Spleen (tissue), 11 donors: ENCODE results near the gene FREM3. TPM values are rescaled to one million over a fixed set of nuclear protein-coding genes. Genes with fewer than 3 reads are reported as not detected.
A peak's percentile ranks its signal among the peaks of the same experiment; 100 is the strongest.
"Not testable (repeated sequence)": the region's sequence is repeated elsewhere in the genome, so short reads cannot be mapped to it uniquely, and the experiment has no call there.

Source experiments
- DNase-seq: peaks from one replicate; pipeline ENCODE4 v3.0.0-alpha.2; 2020
- H3K27ac ChIP-seq, 8 donors: fragments of 200-600 bp; sonication (generic) in 7 of 8; 1 replicate in 4 of 8; 2 replicates in 4 of 8; pipeline versions ENCODE4 v1.5.0 to v1.8.0; 2016 to 2021; ENCODE audit warnings: inconsistent platforms in 4 of 8, mild to moderate bottlenecking in 4 of 8, moderate library complexity in 1 of 8
- H3K27me3 ChIP-seq, 7 donors: fragments of 200-600 bp; sonication (generic) in 6 of 7; replicated peaks in 1 of 7; 1 replicate in 4 of 7; 2 replicates in 3 of 7; pipeline versions ENCODE4 v1.5.0 to v1.8.0; 2016 to 2021; ENCODE audit warnings: inconsistent platforms in 3 of 7, mild to moderate bottlenecking in 1 of 7
- H3K36me3 ChIP-seq, 6 donors: fragments of 200-600 bp; sonication (generic) in 5 of 6; 1 replicate in 4 of 6; 2 replicates in 2 of 6; pipeline versions ENCODE4 v1.5.0 to v1.8.0; 2016 to 2021; ENCODE audit warnings: inconsistent platforms in 2 of 6
- H3K4me1 ChIP-seq, 6 donors: fragments of 200-600 bp; sonication (generic) in 5 of 6; 1 replicate in 3 of 6; 2 replicates in 3 of 6; pipeline versions ENCODE4 v1.5.0 to v1.8.0; 2016 to 2021; ENCODE audit warnings: inconsistent platforms in 3 of 6
- H3K4me3 ChIP-seq, 8 donors: fragments of 200-600 bp; sonication (generic) in 7 of 8; 1 replicate in 4 of 8; 2 replicates in 4 of 8; pipeline versions ENCODE4 v1.5.0 to v1.8.0; 2016 to 2021; ENCODE audit warnings: inconsistent platforms in 4 of 8, mild to moderate bottlenecking in 4 of 8, moderate library complexity in 2 of 8
- H3K9me3 ChIP-seq, 8 donors: fragments of 200-600 bp; sonication (generic) in 7 of 8; 1 replicate in 4 of 8; 2 replicates in 4 of 8; pipeline versions ENCODE4 v1.5.0 to v1.8.0; 2016 to 2021; ENCODE audit warnings: inconsistent platforms in 4 of 8
- CTCF ChIP-seq, 11 experiments: fragments of 200-600 bp in 7 of 11; fragments of 450-650 bp in 4 of 11; sonication (generic) in 4 of 11; IDR thresholded peaks in 8 of 11; conservative IDR thresholded peaks in 3 of 11; 1 replicate in 7 of 11; 2 replicates in 4 of 11; pipeline versions ENCODE4 v1.4.0 to v1.8.0; 2016 to 2021; ENCODE audit warnings: antibody characterized with exemption in 11 of 11, inconsistent platforms in 4 of 11, mild to moderate bottlenecking in 1 of 11
- POLR2A ChIP-seq, 3 donors: fragments of 450-650 bp; IDR thresholded peaks; one replicate each; pipeline ENCODE4 v1.5.1; 2017; ENCODE audit warnings: antibody characterized with exemption in 3 of 3, mild to moderate bottlenecking in 1 of 3
- POLR2AphosphoS5 ChIP-seq, 3 donors: sonication (generic); formaldehyde crosslinking; IDR thresholded peaks; one replicate each; pipeline ENCODE4 v1.5.1; 2017; ENCODE audit warnings: antibody characterized with exemption in 3 of 3
- WGBS, 5 donors: extraction: QIAGEN DNeasy Blood & Tissue Kit in 3 of 5; methylation state at CpG; one replicate each; pipeline versions ENCODE4 v1.1.5 to v1.1.7; 2013 to 2018; 5-methylcytosine and 5-hydroxymethylcytosine counted together
- intact Hi-C: fragments of 100-400 bp; cut with DNase I; formaldehyde crosslinking; loops from one replicate; pipeline ENCODE4 v1.15.0; 2023; ENCODE audit warnings: low total_unique reads
- polyA plus RNA-seq, 3 donors: library from polyadenylated mRNA; stranded (reverse); fragments of 200-250 nt; gene quantifications; one replicate each; pipeline ENCODE4 v1.2.1, GENCODE V29; 2013
- total RNA-seq, 7 donors: library from RNA; depleted of rRNA in 3 of 7; stranded (reverse); fragments of >200 nt in 3 of 7; fragmentation: NEBNext Ultra II Directional in 4 of 7; extraction: Animal tissue kit (Norgen Biotek cat#: 25700) in 4 of 7; gene quantifications; one replicate each; pipeline versions ENCODE4 v1.1.0 to v1.2.1, GENCODE V29; 2016 to 2021
- donor health status: healthy with polysubstance abuse.
- donor health status: DM: no; HTN: no; CAD: no; lungs with moderate emphysema.
- donor health status: DM: no; HTN: no; CAD: no.
- donor health status: Bipolar disorder and iron deficiency.
- donor health status: healthy.
- donor health status: DM: no; HTN: no; CAD: no.
- donor health status: DM: yes; HTN: yes; CAD: no.

Gene FREM3
- total and polyA plus RNA-seq, 10 donors, result not detected

GRCh38 chr4:143531788-143532491 lies 168.5 kb downstream of the FREM3 start:
- TF ChIP-seq CTCF (IDR thresholded peaks at IDR 0.05 in 8 of 11, conservative IDR thresholded peaks at IDR 0.05 in 3 of 11) (no peak), POLR2AphosphoS5 (IDR thresholded peaks at IDR 0.05) (no peak), POLR2A (IDR thresholded peaks at IDR 0.05) (no peak)
- H3K27ac ChIP-seq, result no peak overlapping the region
- DNase-seq, result no peak
- no peak overlapping the region for H3K4me3 ChIP-seq
- H3K9me3 ChIP-seq, result no peaks in the 10 kb centered on the region
- intact Hi-C loops, result no loop called here
- no peaks in the 10 kb centered on the region for H3K27me3 ChIP-seq
- 82 to 94% (median 92%) methylated on average over 2 of the region's 2 CpGs for WGBS, 5 donors
- H3K4me1 ChIP-seq, result peaks cover 0 to 12% (median 0%) of the 10 kb centered on the region in 6 donors
- H3K36me3 ChIP-seq, result peaks cover 3 to 100% (median 93%) of the 10 kb centered on the region in 6 donors

- H3K27ac ChIP-seq, result no peak overlapping the region
- intact Hi-C loops, result no loop called here
Observed at GRCh38 chr4:143531380-143531779, 169.1 kb downstream of the FREM3 start.

GRCh38 chr4:143528046-143528445 lies 172.4 kb downstream of the FREM3 start:
- H3K4me1 ChIP-seq, result peaks cover 0 to 34% (median 1%) of the 10 kb centered on the region in 6 donors
- WGBS, 5 donors, result 93 to 100% (median 94%) methylated on average over 4 of the region's 4 CpGs
- not testable (repeated sequence) for DNase-seq

More at GRCh38 chr4:143531380-143531779, 169.1 kb downstream of the FREM3 start:
- DNase-seq, result no peak
- Histone ChIP-seq H3K36me3 (peaks cover 3 to 100% (median 92%) of the 10 kb centered on the region in 6 donors), H3K4me3 (no peak overlapping the region), H3K9me3 (no peaks in the 10 kb centered on the region), H3K4me1 (peaks cover 0 to 12% (median 0%) of the 10 kb centered on the region in 6 donors), H3K27me3 (no peaks in the 10 kb centered on the region)
- TF ChIP-seq CTCF (IDR thresholded peaks at IDR 0.05 in 8 of 11, conservative IDR thresholded peaks at IDR 0.05 in 3 of 11) (no peak), POLR2AphosphoS5 (IDR thresholded peaks at IDR 0.05) (no peak), POLR2A (IDR thresholded peaks at IDR 0.05) (no peak)
- WGBS, 5 donors, result 44 to 65% (median 62%) methylated on average over 1 of the region's 1 CpG

More at GRCh38 chr4:143528046-143528445, 172.4 kb downstream of the FREM3 start:
- H3K27me3 ChIP-seq, H3K9me3 ChIP-seq, intact Hi-C loops, H3K4me3 ChIP-seq, H3K27ac ChIP-seq: not testable (repeated sequence)
- peaks cover 0 to 100% (median 88%) of the 10 kb centered on the region in 6 donors for H3K36me3 ChIP-seq
- peak in 1 of 3 donors; percentile 13 for TF ChIP-seq POLR2AphosphoS5 (IDR thresholded peaks at IDR 0.05)

Other genes starting within 250 kb of the FREM3 start
- gene SMARCA5, start 187.0 kb downstream of the FREM3 start, total RNA-seq, result 10 to 100 TPM; 41.8 to 47.7 (median 43.6) TPM
- 10 to 100 TPM; 10.6 to 17.7 (median 15.2) TPM for gene SMARCA5, start 187.0 kb downstream of the FREM3 start, polyA plus RNA-seq
- 10 to 100 TPM in 1 of 7 donors, 1 to 10 TPM in 6; 3.5 to 10.3 (median 4.8) TPM for gene GYPE, start 204.9 kb upstream of the FREM3 start, total RNA-seq
- gene GYPE, start 204.9 kb upstream of the FREM3 start, polyA plus RNA-seq, result 1 to 10 TPM; 5.3 to 9.5 (median 9.1) TPM